OCI-LY7 (cell line): ENCODE measurements around the gene HMX2. TPM values are rescaled to one million over a fixed set of nuclear protein-coding genes. Genes with fewer than 3 reads are reported as not detected.

Source experiments
- BruUV-seq: library from RNA; stranded (reverse); fragments of 400-500 nt; replicated peaks from 2 replicates; lab custom pipeline; 2021; lab: Mats Ljungman, UMichigan
- CTCF ChIA-PET: fragments of 300-600 bp; sonication (Branson Sonifier 250); formaldehyde crosslinking; loops from one replicate; lab custom pipeline; 2022; ENCODE audit warnings: antibody characterized with exemption; ENCODE audit not compliant: unreplicated experiment; lab: Charles Lee
- POLR2A ChIA-PET: fragments of 300-600 bp; sonication (Branson Sonifier 250); formaldehyde crosslinking; loops from one replicate; lab custom pipeline; 2022; ENCODE audit warnings: antibody characterized with exemption; lab: Charles Lee
- DNase-seq: peaks from one replicate; pipeline ENCODE4 v3.0.0-alpha.2; 2015; ENCODE audit warnings: low spot score
- H2AFZ ChIP-seq: fragments of 200-600 bp; sonication (generic), shearing (Covaris generic); 2 replicates; pipeline ENCODE4 v1.6.1; 2014; ENCODE audit warnings: mild to moderate bottlenecking, antibody characterized with exemption, low read length, moderate library complexity
- H3K27ac ChIP-seq: fragments of 200-600 bp; sonication (generic); 2 replicates; pipeline ENCODE4 v1.5.1; 2014; ENCODE audit warnings: mixed run types, low read depth, mild to moderate bottlenecking, moderate library complexity, low read length, inconsistent platforms; ENCODE audit not compliant: poor library complexity, severe bottlenecking
- H3K36me3 ChIP-seq: fragments of 200-600 bp; sonication (generic); 2 replicates; pipeline ENCODE4 v1.6.1; 2014; ENCODE audit warnings: mild to moderate bottlenecking, antibody characterized with exemption, low read length, moderate library complexity, mixed read lengths; ENCODE audit not compliant: insufficient read depth
- H3K4me1 ChIP-seq: fragments of 200-600 bp; sonication (generic); 2 replicates; pipeline ENCODE4 v1.5.1; 2014; ENCODE audit warnings: mild to moderate bottlenecking, low read length; ENCODE audit not compliant: insufficient read depth, poor library complexity, severe bottlenecking
- H3K4me2 ChIP-seq: fragments of 200-600 bp; sonication (generic); 2 replicates; pipeline ENCODE4 v1.6.1; 2014; ENCODE audit warnings: mild to moderate bottlenecking, low read length
- H3K4me3 ChIP-seq: fragments of 200-600 bp; sonication (generic); 2 replicates; pipeline ENCODE4 v1.5.1; 2014; ENCODE audit warnings: mild to moderate bottlenecking, low read depth, low read length; ENCODE audit not compliant: poor library complexity, severe bottlenecking
- H3K79me2 ChIP-seq: fragments of 200-600 bp; sonication (generic); 2 replicates; pipeline ENCODE4 v1.6.1; 2016; ENCODE audit warnings: low read depth, mild to moderate bottlenecking, low read length, moderate library complexity, mixed read lengths; ENCODE audit not compliant: insufficient read depth
- H3K9me2 ChIP-seq: fragments of 200-600 bp; sonication (generic); 2 replicates; pipeline ENCODE4 v1.6.1; 2016; ENCODE audit warnings: mild to moderate bottlenecking, low read length, mixed read lengths; ENCODE audit not compliant: insufficient read depth
- H3K9me3 ChIP-seq: fragments of 200-600 bp; sonication (generic); 2 replicates; pipeline ENCODE4 v1.6.1; 2014; ENCODE audit warnings: mild to moderate bottlenecking, mixed run types, low read length, mixed read lengths
- H4K20me1 ChIP-seq: fragments of 200-600 bp; sonication (generic); 2 replicates; pipeline ENCODE4 v1.6.1; 2014; ENCODE audit warnings: mild to moderate bottlenecking, antibody characterized with exemption, low read length, moderate library complexity, mixed read lengths; ENCODE audit not compliant: insufficient read depth
- CTCF ChIP-seq: fragments of 200-600 bp; sonication (generic); conservative IDR thresholded peaks from 2 replicates; pipeline ENCODE4 v1.5.1; 2014; ENCODE audit warnings: mild to moderate bottlenecking, antibody characterized with exemption, low read length, moderate library complexity, mixed read lengths
- EZH2phosphoT487 ChIP-seq: fragments of 200-600 bp; sonication (generic); IDR thresholded peaks from 2 replicates; pipeline ENCODE4 v1.6.1; 2018; ENCODE audit warnings: low read depth, borderline replicate concordance, mild to moderate bottlenecking, mixed run types, antibody characterized with exemption, low read length, moderate library complexity, mixed read lengths
- intact Hi-C: fragments of 100-400 bp; cut with micrococcal nuclease; formaldehyde crosslinking; loops from one replicate; pipeline ENCODE4 v1.10.0; 2022; ENCODE audit not compliant: unreplicated experiment
- total RNA-seq, 2 experiments: library from RNA; depleted of rRNA in 1 of 2; stranded (reverse); fragments of >200 nt in 1 of 2; shearing (Covaris generic) in 1 of 2; gene quantifications; 2 replicates each; pipeline ENCODE4 v1.2.3, GENCODE V29; 2014 to 2022

HMX2 gene
- total RNA-seq, 2 experiments from 2014 or later: 1.2 to 2.4 TPM

GRCh38 chr10:123134915-123135414 lies 13.0 kb upstream of the HMX2 start:
- TF ChIP-seq EZH2phosphoT487 (no peak), CTCF (no peak)
- CTCF ChIA-PET: interaction anchor here (0.6 kb wide), 1 partner anchor 9 kb away, joined by 3 read pairs; no protein-coding TSS in a partner anchor
- H3K4me2 ChIP-seq: peak overlapping the region; percentile 41; the same call in 1 of the 2 replicates
- no peaks in the 10 kb centered on the region for H3K4me1 ChIP-seq
- intact Hi-C loops: loop anchor here (5.0 to 10.0 kb wide), 2 partner anchors 93 to 840 kb away; no protein-coding TSS in a partner anchor
- no peaks in the 10 kb centered on the region for H3K9me3 ChIP-seq
- POLR2A ChIA-PET: no interaction called here
- H4K20me1 ChIP-seq: no peaks in the 10 kb centered on the region
- no peaks in the 10 kb centered on the region for H3K79me2 ChIP-seq
- H3K36me3 ChIP-seq: no peaks in the 10 kb centered on the region
- peak overlapping the region; percentile 34 for H3K4me3 ChIP-seq
- no peak overlapping the region for H2AFZ ChIP-seq
- no TSS peak for BruUV-seq
- H3K9me2 ChIP-seq: no peaks in the 10 kb centered on the region
- no peak for DNase-seq
- no peak overlapping the region for H3K27ac ChIP-seq

GRCh38 chr10:123135415-123136141 lies 12.4 kb upstream of the HMX2 start, which contains the start of gene HMX3:
TSS of gene HMX3 (plus strand) at chr10:123135970. CDS start at chr10:123136051, 81 bp downstream.
- H3K9me3 ChIP-seq: no peaks in the 10 kb centered on the region
- intact Hi-C loops: loop anchor here (10.0 kb wide), 1 partner anchor 839 kb away; no protein-coding TSS in a partner anchor
- CTCF ChIA-PET: no interaction called here
- H3K27ac ChIP-seq: no peak within 1 kb of the TSS
- peak within 1 kb of the TSS; percentile 41 for H3K4me2 ChIP-seq
- H4K20me1 ChIP-seq: no peaks in the 10 kb centered on the region
- POLR2A ChIA-PET: no interaction called here
- peak within 1 kb of the TSS; percentile 34 for H3K4me3 ChIP-seq
- no peaks in the 10 kb centered on the region for H3K36me3 ChIP-seq
- H3K4me1 ChIP-seq: no peaks in the 10 kb centered on the region
- TF ChIP-seq EZH2phosphoT487: no peak
- TF ChIP-seq CTCF: no peak
- no peaks in the 10 kb centered on the region for H3K79me2 ChIP-seq
- DNase-seq: no peak
- H2AFZ ChIP-seq: no peak within 1 kb of the TSS
- H3K9me2 ChIP-seq: no peaks in the 10 kb centered on the region
- BruUV-seq: no TSS peak
